Mesodermal cell (in vitro differentiated cells): ENCODE results near the gene ELOVL2.

ENCODE experiments used
- H3K27ac ChIP-seq: 2 replicates; pipeline ENCODE4 v1.7.0; 2013; ENCODE audit warnings: mild to moderate bottlenecking, low read depth, low read length, moderate library complexity; ENCODE audit not compliant: severe bottlenecking
- H3K36me3 ChIP-seq: 2 replicates; pipeline ENCODE4 v1.7.1; 2013; ENCODE audit warnings: mild to moderate bottlenecking, low read length, moderate library complexity; ENCODE audit not compliant: control insufficient read depth, insufficient read depth
- H3K4me1 ChIP-seq: one replicate; pipeline ENCODE4 v1.7.1; 2013; ENCODE audit warnings: mild to moderate bottlenecking, low read length; ENCODE audit not compliant: insufficient read depth, control insufficient read depth, poor library complexity, severe bottlenecking
- H3K4me3 ChIP-seq: 2 replicates; pipeline ENCODE4 v1.7.0; 2013; ENCODE audit warnings: low read length, control low read depth, mild to moderate bottlenecking; ENCODE audit not compliant: insufficient read depth, poor library complexity, severe bottlenecking; ENCODE audit errors: extremely low read depth
- H3K9me3 ChIP-seq: 2 replicates; pipeline ENCODE4 v1.7.1; 2013; ENCODE audit warnings: mild to moderate bottlenecking, low read length, moderate library complexity; ENCODE audit not compliant: control insufficient read depth
- WGBS, 2 experiments: methylation state at CpG; one replicate each; pipeline ENCODE4 v1.1.5; 2013; ENCODE audit warnings: missing lambda C conversion rate in 2 of 2; ENCODE audit not compliant: insufficient coverage in 2 of 2; 5-methylcytosine and 5-hydroxymethylcytosine counted together

The ELOVL2 gene

GRCh38 chr6:10960171-10960570 lies 83.9 kb downstream of the ELOVL2 start:
- WGBS, 2 experiments, result 63 to 83% methylated on average over 1 of the region's 2 CpGs
- no peak overlapping the region for H3K4me3 ChIP-seq
- H3K27ac ChIP-seq, result no peak overlapping the region
- no peaks in the 10 kb centered on the region for H3K4me1 ChIP-seq
- no peaks in the 10 kb centered on the region for H3K36me3 ChIP-seq
- no peaks in the 10 kb centered on the region for H3K9me3 ChIP-seq

GRCh38 chr6:10957414-10957886 lies 86.7 kb downstream of the ELOVL2 start:
- no peaks in the 10 kb centered on the region for H3K9me3 ChIP-seq
- no peak overlapping the region for H3K4me3 ChIP-seq
- 87 to 96% methylated on average over 3 to 5 of the region's 6 CpGs for WGBS, 2 experiments
- no peaks in the 10 kb centered on the region for H3K4me1 ChIP-seq
- no peaks in the 10 kb centered on the region for H3K36me3 ChIP-seq
- no peak overlapping the region for H3K27ac ChIP-seq

GRCh38 chr6:10956776-10957175 lies 87.3 kb downstream of the ELOVL2 start:
- no peaks in the 10 kb centered on the region for H3K9me3 ChIP-seq
- H3K27ac ChIP-seq, result no peak overlapping the region
- H3K4me3 ChIP-seq, result no peak overlapping the region
- H3K36me3 ChIP-seq, result no peaks in the 10 kb centered on the region
- H3K4me1 ChIP-seq, result peaks cover 7% of the 10 kb centered on the region

- H3K4me3 ChIP-seq, result no peak overlapping the region
- 31 to 32% methylated on average over 15 of the region's 15 CpGs for WGBS, 2 experiments
- H3K36me3 ChIP-seq, result no peaks in the 10 kb centered on the region
- no peak overlapping the region for H3K27ac ChIP-seq
- H3K4me1 ChIP-seq, result peaks cover 8% of the 10 kb centered on the region
- H3K9me3 ChIP-seq, result no peaks in the 10 kb centered on the region
Observed at GRCh38 chr6:10954590-10955010, 89.5 kb downstream of the ELOVL2 start.

GRCh38 chr6:10951675-10952282 lies 92.3 kb downstream of the ELOVL2 start:
- Histone ChIP-seq H3K4me1 (peaks cover 8% of the 10 kb centered on the region), H3K4me3 (no peak overlapping the region), H3K36me3 (no peaks in the 10 kb centered on the region), H3K9me3 (no peaks in the 10 kb centered on the region), H3K27ac (no peak overlapping the region)
- WGBS, 2 experiments, result 61 to 62% methylated on average over 2 to 3 of the region's 6 CpGs

GRCh38 chr6:10949579-10950490 lies 94.3 kb downstream of the ELOVL2 start:
- Histone ChIP-seq H3K27ac (no peak overlapping the region), H3K9me3 (no peaks in the 10 kb centered on the region), H3K4me1 (peaks cover 8% of the 10 kb centered on the region), H3K4me3 (no peak overlapping the region), H3K36me3 (no peaks in the 10 kb centered on the region)
- WGBS, 2 experiments, result 98 to 100% methylated on average over 1 to 4 of the region's 6 CpGs

GRCh38 chr6:10947966-10948365 lies 96.1 kb downstream of the ELOVL2 start:
- no peak overlapping the region for H3K4me3 ChIP-seq
- no CpG with 5 or more reads among the region's 5 CpGs for WGBS, 2 experiments
- no peaks in the 10 kb centered on the region for H3K36me3 ChIP-seq
- H3K9me3 ChIP-seq, result no peaks in the 10 kb centered on the region
- H3K27ac ChIP-seq, result no peak overlapping the region
- peaks cover 8% of the 10 kb centered on the region for H3K4me1 ChIP-seq

GRCh38 chr6:10945845-10946244 lies 98.3 kb downstream of the ELOVL2 start:
- Histone ChIP-seq H3K27ac (no peak overlapping the region), H3K4me1 (no peaks in the 10 kb centered on the region), H3K9me3 (no peaks in the 10 kb centered on the region), H3K4me3 (no peak overlapping the region), H3K36me3 (no peaks in the 10 kb centered on the region)
- no CpG with 5 or more reads among the region's 1 CpG for WGBS, 2 experiments

GRCh38 chr6:10939840-10940239 lies 104.3 kb downstream of the ELOVL2 start:
- Histone ChIP-seq H3K9me3 (no peaks in the 10 kb centered on the region), H3K4me1 (no peaks in the 10 kb centered on the region), H3K27ac (no peak overlapping the region), H3K4me3 (no peak overlapping the region), H3K36me3 (no peaks in the 10 kb centered on the region)
- no CpG with 5 or more reads among the region's 2 CpGs for WGBS, 2 experiments

- 90% methylated on average over 1 of the region's 1 CpG; no CpG with 5 or more reads in 1 of the 2 experiments for WGBS, 2 experiments
- H3K36me3 ChIP-seq, result peaks cover 6% of the 10 kb centered on the region
- no peaks in the 10 kb centered on the region for H3K9me3 ChIP-seq
- H3K4me3 ChIP-seq, result no peak overlapping the region
- no peak overlapping the region for H3K27ac ChIP-seq
- H3K4me1 ChIP-seq, result no peaks in the 10 kb centered on the region
Observed at GRCh38 chr6:10933126-10933525, 111.0 kb downstream of the ELOVL2 start.
